PFSK-1 (cell line): Measurements from ENCODE around the gene ZBTB39.

Source experiments
- FOXP2 ChIP-seq: optimal IDR thresholded peaks from 2 replicates; pipeline ENCODE3; 2011; ENCODE audit warnings: borderline replicate concordance, control low read depth, inconsistent platforms; ENCODE audit not compliant: insufficient read depth; ENCODE audit errors: extremely low read length, extremely low read depth
- POLR2AphosphoS5 ChIP-seq: IDR thresholded peaks from 2 replicates; pipeline ENCODE4 v1.6.1; 2012; ENCODE audit warnings: low read depth, mild to moderate bottlenecking, control low read depth, low read length, moderate library complexity
- TAF1 ChIP-seq: IDR thresholded peaks from 2 replicates; pipeline ENCODE4 v1.6.1; 2012; ENCODE audit warnings: low read length, control low read depth, borderline replicate concordance; ENCODE audit not compliant: insufficient read depth
- TF ChIP-seq, protein P1 (sequence below), 2 experiments: IDR thresholded peaks; 2 replicates each; pipeline versions ENCODE4 v1.6.1 to v1.8.0; 2011 to 2012; ENCODE audit warnings: low read depth in 2 of 2, low read length in 2 of 2, control low read depth in 1 of 2, inconsistent platforms in 1 of 2, mild to moderate bottlenecking in 1 of 2, moderate library complexity in 1 of 2; ENCODE audit not compliant: insufficient read depth in 1 of 2

The ZBTB39 gene

DNA sequence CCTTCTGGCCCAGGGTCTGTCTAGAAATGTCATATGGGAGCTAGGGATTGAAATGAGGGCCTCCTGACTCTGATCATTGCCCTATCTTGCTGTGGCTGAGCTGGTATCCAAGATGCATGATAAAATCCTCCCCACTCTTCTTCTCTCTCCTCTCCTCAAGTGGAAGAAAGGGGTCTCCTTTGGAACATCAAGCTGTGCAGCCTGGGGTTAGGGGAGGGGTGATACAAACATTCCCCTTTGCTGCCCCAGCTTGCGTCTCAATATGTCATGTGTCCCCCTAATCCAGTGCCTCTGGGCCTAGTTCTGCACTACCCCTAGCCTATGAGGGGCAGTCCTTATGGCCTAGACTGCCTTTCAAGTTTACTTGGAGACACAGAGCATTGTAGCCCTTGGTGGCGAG is 57.5 kb downstream of the ZBTB39 start:
- TF ChIP-seq POLR2AphosphoS5: no peak
- TF ChIP-seq, protein P1, sequence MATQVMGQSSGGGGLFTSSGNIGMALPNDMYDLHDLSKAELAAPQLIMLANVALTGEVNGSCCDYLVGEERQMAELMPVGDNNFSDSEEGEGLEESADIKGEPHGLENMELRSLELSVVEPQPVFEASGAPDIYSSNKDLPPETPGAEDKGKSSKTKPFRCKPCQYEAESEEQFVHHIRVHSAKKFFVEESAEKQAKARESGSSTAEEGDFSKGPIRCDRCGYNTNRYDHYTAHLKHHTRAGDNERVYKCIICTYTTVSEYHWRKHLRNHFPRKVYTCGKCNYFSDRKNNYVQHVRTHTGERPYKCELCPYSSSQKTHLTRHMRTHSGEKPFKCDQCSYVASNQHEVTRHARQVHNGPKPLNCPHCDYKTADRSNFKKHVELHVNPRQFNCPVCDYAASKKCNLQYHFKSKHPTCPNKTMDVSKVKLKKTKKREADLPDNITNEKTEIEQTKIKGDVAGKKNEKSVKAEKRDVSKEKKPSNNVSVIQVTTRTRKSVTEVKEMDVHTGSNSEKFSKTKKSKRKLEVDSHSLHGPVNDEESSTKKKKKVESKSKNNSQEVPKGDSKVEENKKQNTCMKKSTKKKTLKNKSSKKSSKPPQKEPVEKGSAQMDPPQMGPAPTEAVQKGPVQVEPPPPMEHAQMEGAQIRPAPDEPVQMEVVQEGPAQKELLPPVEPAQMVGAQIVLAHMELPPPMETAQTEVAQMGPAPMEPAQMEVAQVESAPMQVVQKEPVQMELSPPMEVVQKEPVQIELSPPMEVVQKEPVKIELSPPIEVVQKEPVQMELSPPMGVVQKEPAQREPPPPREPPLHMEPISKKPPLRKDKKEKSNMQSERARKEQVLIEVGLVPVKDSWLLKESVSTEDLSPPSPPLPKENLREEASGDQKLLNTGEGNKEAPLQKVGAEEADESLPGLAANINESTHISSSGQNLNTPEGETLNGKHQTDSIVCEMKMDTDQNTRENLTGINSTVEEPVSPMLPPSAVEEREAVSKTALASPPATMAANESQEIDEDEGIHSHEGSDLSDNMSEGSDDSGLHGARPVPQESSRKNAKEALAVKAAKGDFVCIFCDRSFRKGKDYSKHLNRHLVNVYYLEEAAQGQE (IDR thresholded peaks at IDR 0.05; ENCODE audit: insufficient read depth in 1 of 2, low read depth in 2 of 2, low read length in 2 of 2): no peak
- no peak for TF ChIP-seq TAF1
- no peak for TF ChIP-seq FOXP2
